OCI-LY3 (cell line): Measurements from ENCODE around the gene NPTN.
"Not testable (repeated sequence)": the region's sequence is repeated elsewhere in the genome, so short reads cannot be mapped to it uniquely, and the experiment has no call there.

ENCODE experiments used
- H2AFZ ChIP-seq: fragments of 200-600, 300-600 bp; shearing (Covaris generic); 2 replicates; pipeline ENCODE4 v1.6.0; 2014; ENCODE audit warnings: antibody characterized with exemption, low read depth, low read length
- H3K27ac ChIP-seq: fragments of 200-600, 300-600 bp; sonication (generic); 2 replicates; pipeline ENCODE4 v1.5.1; 2014; ENCODE audit warnings: mild to moderate bottlenecking, low read length, moderate library complexity, mixed read lengths
- H3K27me3 ChIP-seq: fragments of 200-600, 300-600 bp; sonication (generic); 2 replicates; pipeline ENCODE4 v1.6.1; 2014; ENCODE audit warnings: low read depth, low read length, mixed read lengths
- H3K36me3 ChIP-seq: fragments of 200-600, 300-600 bp; sonication (generic); replicated peaks from 2 replicates; pipeline ENCODE3; 2014; ENCODE audit warnings: low read depth, low read length, mixed read lengths
- H3K4me1 ChIP-seq: fragments of 300-600, 200-600 bp; sonication (generic); 2 replicates; pipeline ENCODE4 v1.6.1; 2014; ENCODE audit warnings: low read length, mixed read lengths
- H3K4me2 ChIP-seq: fragments of 200-600, 300-600 bp; sonication (generic); 2 replicates; pipeline ENCODE4 v1.6.1; 2014; ENCODE audit warnings: low read length, mixed read lengths
- H3K4me3 ChIP-seq: fragments of 300-600, 200-600 bp; sonication (generic); 2 replicates; pipeline ENCODE4 v1.5.1; 2014; ENCODE audit warnings: antibody characterized with exemption, mild to moderate bottlenecking, low read length, moderate library complexity
- H3K79me2 ChIP-seq: fragments of 300-600, 200-600 bp; shearing (Covaris generic); 2 replicates; pipeline ENCODE4 v1.6.1; 2014; ENCODE audit warnings: mild to moderate bottlenecking, low read length, mixed read lengths
- H3K9ac ChIP-seq: fragments of 300-600, 200-600 bp; shearing (Covaris generic); 2 replicates; pipeline ENCODE4 v1.6.0; 2014; ENCODE audit warnings: mild to moderate bottlenecking, low read length, moderate library complexity
- H3K9me3 ChIP-seq: fragments of 200-600, 300-600 bp; shearing (Covaris generic); 2 replicates; pipeline ENCODE4 v1.6.1; 2014; ENCODE audit warnings: low read length, mixed read lengths; ENCODE audit not compliant: insufficient read depth
- H4K20me1 ChIP-seq: fragments of 200-600, 300-600 bp; sonication (generic); 2 replicates; pipeline ENCODE4 v1.6.1; 2016; ENCODE audit warnings: low read length, mixed read lengths; ENCODE audit not compliant: insufficient read depth
- CTCF ChIP-seq: fragments of 200-600, 300-600 bp; sonication (generic); IDR thresholded peaks from 2 replicates; pipeline ENCODE4 v1.5.1; 2014; ENCODE audit warnings: antibody characterized with exemption, low read length, low read depth
- EZH2phosphoT487 ChIP-seq: fragments of 200-600 bp; shearing (Covaris generic); IDR thresholded peaks from 2 replicates; pipeline ENCODE4 v1.6.1; 2018; ENCODE audit warnings: antibody characterized with exemption, mixed run types, low read depth

NPTN gene

GRCh38 chr15:73584699-73585420 is 48.3 kb downstream of the NPTN start:
- Histone ChIP-seq H3K36me3 (peaks cover 37% of the 10 kb centered on the region), H2AFZ (no peak overlapping the region), H3K4me3 (no peak overlapping the region), H3K27me3 (no peaks in the 10 kb centered on the region), H3K79me2 (no peaks in the 10 kb centered on the region; the same call in 1 of the 2 replicates), H3K9me3 (no peaks in the 10 kb centered on the region), H3K4me2 (no peak overlapping the region), H3K4me1 (no peaks in the 10 kb centered on the region), H4K20me1 (peaks cover 11% of the 10 kb centered on the region; the same call in 1 of the 2 replicates), H3K27ac (no peak overlapping the region), H3K9ac (no peak overlapping the region)
- TF ChIP-seq EZH2phosphoT487: no peak
- TF ChIP-seq CTCF: no peak

GRCh38 chr15:73583544-73583943 is 49.6 kb downstream of the NPTN start:
- Histone ChIP-seq H3K9me3 (no peaks in the 10 kb centered on the region), H3K4me3 (no peak overlapping the region), H3K4me1 (no peaks in the 10 kb centered on the region), H3K27me3 (no peaks in the 10 kb centered on the region), H3K4me2 (no peak overlapping the region), H3K79me2 (no peaks in the 10 kb centered on the region), H3K36me3 (peaks cover 33% of the 10 kb centered on the region), H2AFZ (no peak overlapping the region), H3K27ac (no peak overlapping the region), H3K9ac (no peak overlapping the region), H4K20me1 (peaks cover 9% of the 10 kb centered on the region; the same call in 1 of the 2 replicates)
- TF ChIP-seq CTCF (no peak), EZH2phosphoT487 (no peak)

- no peak overlapping the region for H3K4me3 ChIP-seq
- peaks cover 9% of the 10 kb centered on the region; the same call in 1 of the 2 replicates for H4K20me1 ChIP-seq
- peaks cover 33% of the 10 kb centered on the region for H3K36me3 ChIP-seq
- H2AFZ ChIP-seq: no peak overlapping the region
- no peak overlapping the region for H3K9ac ChIP-seq
- no peaks in the 10 kb centered on the region for H3K27me3 ChIP-seq
- no peaks in the 10 kb centered on the region for H3K9me3 ChIP-seq
- TF ChIP-seq CTCF (no peak), EZH2phosphoT487 (no peak)
- no peaks in the 10 kb centered on the region for H3K4me1 ChIP-seq
- no peak overlapping the region for H3K27ac ChIP-seq
- H3K79me2 ChIP-seq: no peaks in the 10 kb centered on the region
- no peak overlapping the region for H3K4me2 ChIP-seq
Observed at GRCh38 chr15:73582851-73583379, 50.3 kb downstream of the NPTN start.

GRCh38 chr15:73578026-73578425 is 55.2 kb downstream of the NPTN start:
- no peaks in the 10 kb centered on the region for H3K4me1 ChIP-seq
- no peak overlapping the region for H3K4me2 ChIP-seq
- TF ChIP-seq CTCF (no peak), EZH2phosphoT487 (no peak)
- no peak overlapping the region for H2AFZ ChIP-seq
- H3K27me3 ChIP-seq: no peaks in the 10 kb centered on the region
- H3K36me3 ChIP-seq: peaks cover 27% of the 10 kb centered on the region
- no peaks in the 10 kb centered on the region for H3K9me3 ChIP-seq
- H3K79me2 ChIP-seq: no peaks in the 10 kb centered on the region
- no peak overlapping the region for H3K27ac ChIP-seq
- H3K4me3 ChIP-seq: no peak overlapping the region
- H4K20me1 ChIP-seq: 0 out of 2 replicates have a peak, but pooled peaks cover 4% of the 10 kb centered on the region
- no peak overlapping the region for H3K9ac ChIP-seq

- H3K9me3 ChIP-seq, H3K79me2 ChIP-seq, H4K20me1 ChIP-seq, H2AFZ ChIP-seq, H3K4me3 ChIP-seq, H3K27ac ChIP-seq, H3K27me3 ChIP-seq, H3K9ac ChIP-seq, H3K4me1 ChIP-seq, H3K4me2 ChIP-seq: not testable (repeated sequence)
- peaks cover 28% of the 10 kb centered on the region for H3K36me3 ChIP-seq
Observed at GRCh38 chr15:73577593-73577992, 55.6 kb downstream of the NPTN start.
